Natural killer cell treated with Interleukin-12 subunit alpha and Interleukin-12 subunit beta and Interleukin-15 and Interleukin-18, amount 100 ng/mL, for 72 hours (primary cell): Measurements from ENCODE around the gene ITGB5. TPM values are rescaled to one million over a fixed set of nuclear protein-coding genes. Genes with fewer than 3 reads are reported as not detected.
"Not testable (repeated sequence)": the region's sequence is repeated elsewhere in the genome, so short reads cannot be mapped to it uniquely, and the experiment has no call there.

Experiments
- ATAC-seq, 2 donors: fragments of 150-1000 bp; cut with Tn5 transposase in 1 of 2; sonication (Bioruptor Pico), chemical (Tn5 transposase) in 1 of 2; 2 replicates each; pipeline ENCODE4 v1.10.0; 2021
- DNase-seq: peaks from one replicate; pipeline ENCODE4 v3.0.0; 2022; ENCODE audit warnings: low spot score
- H3K27ac Mint-ChIP-seq, 2 donors: 1 replicate in 1 of 2; 2 replicates in 1 of 2; pipeline ENCODE4 v1.8.0; 2022; ENCODE audit warnings: mixed read lengths in 2 of 2, mild to moderate bottlenecking in 1 of 2, moderate library complexity in 1 of 2
- H3K27me3 Mint-ChIP-seq, 2 donors: 1 replicate in 1 of 2; 2 replicates in 1 of 2; pipeline ENCODE4 v1.8.0; 2022; ENCODE audit warnings: mixed read lengths in 2 of 2
- H3K36me3 Mint-ChIP-seq: one replicate; pipeline ENCODE4 v1.8.0; 2022; ENCODE audit warnings: mixed read lengths
- H3K4me1 Mint-ChIP-seq, 2 donors: 1 replicate in 1 of 2; 2 replicates in 1 of 2; pipeline ENCODE4 v1.8.0; 2022; ENCODE audit warnings: low read depth in 2 of 2, mixed read lengths in 2 of 2, mild to moderate bottlenecking in 1 of 2
- H3K4me3 Mint-ChIP-seq: one replicate; pipeline ENCODE4 v1.8.0; 2022; ENCODE audit warnings: mixed read lengths
- H3K9me3 Mint-ChIP-seq: 2 replicates; pipeline ENCODE4 v1.8.0; 2022; ENCODE audit warnings: mixed read lengths
- total RNA-seq, 2 donors: library from RNA; stranded (reverse); gene quantifications; one replicate each; pipeline ENCODE4 v1.2.3, GENCODE V29; 2022

ITGB5 gene
- total RNA-seq, 2 donors from 2014 or later: 0.17 TPM; not detected in 1

GRCh38 chr3:124800076-124800475 is 87.1 kb downstream of the ITGB5 start:
- H3K36me3 Mint-ChIP-seq: no peaks in the 10 kb centered on the region
- no peak overlapping the region for H3K27ac Mint-ChIP-seq
- no peak overlapping the region for H3K4me3 Mint-ChIP-seq
- DNase-seq (no peak), ATAC-seq (no peak)
- no peaks in the 10 kb centered on the region for H3K4me1 Mint-ChIP-seq
- peaks cover 3 to 5% of the 10 kb centered on the region in 2 donors for H3K27me3 Mint-ChIP-seq
- no peaks in the 10 kb centered on the region for H3K9me3 Mint-ChIP-seq

GRCh38 chr3:124799676-124800075 is 87.5 kb downstream of the ITGB5 start:
- Mint-ChIP-seq H3K36me3 (no peaks in the 10 kb centered on the region), H3K27ac (no peak overlapping the region), H3K4me1 (no peaks in the 10 kb centered on the region), H3K27me3 (peaks cover 0 to 3% of the 10 kb centered on the region in 2 donors), H3K4me3 (no peak overlapping the region), H3K9me3 (no peaks in the 10 kb centered on the region)
- no peak for ATAC-seq
- no peak for DNase-seq

DNA sequence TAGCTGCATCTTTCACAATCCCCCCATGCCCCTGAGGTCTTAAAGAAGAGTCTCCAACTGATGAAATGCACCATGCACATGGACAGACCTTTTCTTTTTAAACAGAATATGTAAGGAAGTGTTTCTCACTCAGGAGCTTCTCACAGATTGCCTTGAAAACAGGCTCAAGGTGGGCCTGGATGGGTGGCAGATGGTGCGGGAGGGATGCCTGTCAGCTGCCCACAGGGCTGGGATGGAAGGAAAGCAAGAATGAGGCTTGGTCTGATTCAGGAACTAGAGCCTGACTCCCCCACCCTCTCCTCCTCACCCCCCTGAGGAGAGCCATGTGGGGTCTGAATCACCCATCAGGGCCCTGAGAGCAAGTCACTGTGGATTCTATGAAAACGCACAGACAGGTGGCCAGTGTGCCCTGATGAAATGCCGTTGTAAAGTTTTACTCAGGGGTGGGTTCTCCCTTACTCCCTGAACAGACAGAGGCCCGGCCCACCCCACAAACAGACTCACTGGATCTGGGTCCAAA is 89.7 kb downstream of the ITGB5 start:
- Mint-ChIP-seq H3K9me3 (no peaks in the 10 kb centered on the region), H3K36me3 (no peaks in the 10 kb centered on the region), H3K4me1 (no peaks in the 10 kb centered on the region), H3K4me3 (no peak overlapping the region), H3K27me3 (peaks cover 0 to 3% of the 10 kb centered on the region in 2 donors), H3K27ac (no peak overlapping the region)
- DNase-seq (no peak), ATAC-seq (no peak)

DNA sequence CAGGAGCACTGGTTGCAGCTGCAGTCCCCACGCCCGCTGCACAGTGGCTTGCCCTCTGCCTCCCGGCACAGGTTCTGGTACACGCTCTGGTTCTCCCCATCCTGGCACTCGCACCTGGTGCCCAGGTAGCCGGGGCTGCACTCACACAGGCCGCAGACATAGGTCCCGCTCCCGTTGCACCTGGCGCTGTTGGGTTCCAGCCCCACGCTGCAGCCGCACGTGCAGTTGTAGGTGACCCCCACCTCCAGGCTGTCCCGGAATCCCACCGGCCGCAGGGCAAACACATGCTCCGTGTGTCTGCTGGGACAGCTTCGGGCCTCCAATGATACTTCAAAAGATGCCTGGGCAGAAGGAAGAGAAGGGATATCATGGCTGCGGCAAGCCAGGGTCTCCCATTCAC is 90.7 kb downstream of the ITGB5 start:
- peaks cover 6% of the 10 kb centered on the region in 2 donors for H3K27me3 Mint-ChIP-seq
- no peak for ATAC-seq
- no peak overlapping the region for H3K27ac Mint-ChIP-seq

DNA sequence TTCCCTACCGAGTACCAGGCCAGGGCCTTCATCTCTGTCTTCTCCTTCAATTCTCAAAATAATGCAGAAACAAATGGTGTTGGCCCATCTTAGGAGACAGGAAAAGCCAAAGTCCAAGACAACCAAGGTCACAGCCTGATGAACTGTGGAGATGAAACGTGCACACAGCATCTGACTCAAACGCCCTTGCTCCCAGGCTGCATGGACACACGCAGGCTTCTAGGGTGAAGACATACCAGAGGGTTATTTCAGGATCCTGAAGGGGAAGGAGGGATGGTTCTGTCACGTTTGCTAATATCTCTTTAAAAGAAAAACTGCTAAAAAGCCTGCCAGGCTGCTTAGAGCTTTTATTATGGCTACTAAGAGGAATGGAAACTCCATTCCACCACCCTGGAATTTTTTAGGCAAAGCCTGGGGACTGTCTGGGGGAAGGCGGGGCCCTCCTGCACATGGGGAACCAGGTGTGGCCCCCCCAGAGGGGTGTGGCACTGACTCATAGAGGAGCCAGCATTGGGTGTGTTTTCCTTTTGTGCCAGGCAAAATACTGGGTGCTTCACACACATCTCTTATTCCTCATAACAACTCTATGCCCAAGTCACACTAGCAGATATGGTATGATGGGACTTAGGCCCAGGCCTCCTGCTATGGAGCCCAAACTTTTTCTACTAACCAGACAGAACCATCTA is 94.0 kb downstream of the ITGB5 start:
- Mint-ChIP-seq H3K4me1 (peaks cover 0 to 8% of the 10 kb centered on the region in 2 donors), H3K4me3 (no peak overlapping the region), H3K9me3 (no peaks in the 10 kb centered on the region), H3K36me3 (no peaks in the 10 kb centered on the region), H3K27me3 (peaks cover 3 to 8% of the 10 kb centered on the region in 2 donors), H3K27ac (no peak overlapping the region)
- ATAC-seq: no peak
- DNase-seq: no peak

More for the DNA sequence above, 90.7 kb downstream of the ITGB5 start:
- Mint-ChIP-seq H3K4me1 (peaks cover 0 to 5% of the 10 kb centered on the region in 2 donors), H3K36me3 (no peaks in the 10 kb centered on the region), H3K9me3 (no peaks in the 10 kb centered on the region), H3K4me3 (no peak overlapping the region)
- DNase-seq: no peak

GRCh38 chr3:124792341-124793040 is 94.7 kb downstream of the ITGB5 start:
- no peaks in the 10 kb centered on the region for H3K36me3 Mint-ChIP-seq
- no peaks in the 10 kb centered on the region for H3K9me3 Mint-ChIP-seq
- ATAC-seq (no peak), DNase-seq (no peak)
- H3K27ac Mint-ChIP-seq: no peak overlapping the region
- H3K4me3 Mint-ChIP-seq: no peak overlapping the region
- peaks cover 0 to 8% of the 10 kb centered on the region in 2 donors for H3K4me1 Mint-ChIP-seq
- peaks cover 3 to 8% of the 10 kb centered on the region in 2 donors for H3K27me3 Mint-ChIP-seq

DNA sequence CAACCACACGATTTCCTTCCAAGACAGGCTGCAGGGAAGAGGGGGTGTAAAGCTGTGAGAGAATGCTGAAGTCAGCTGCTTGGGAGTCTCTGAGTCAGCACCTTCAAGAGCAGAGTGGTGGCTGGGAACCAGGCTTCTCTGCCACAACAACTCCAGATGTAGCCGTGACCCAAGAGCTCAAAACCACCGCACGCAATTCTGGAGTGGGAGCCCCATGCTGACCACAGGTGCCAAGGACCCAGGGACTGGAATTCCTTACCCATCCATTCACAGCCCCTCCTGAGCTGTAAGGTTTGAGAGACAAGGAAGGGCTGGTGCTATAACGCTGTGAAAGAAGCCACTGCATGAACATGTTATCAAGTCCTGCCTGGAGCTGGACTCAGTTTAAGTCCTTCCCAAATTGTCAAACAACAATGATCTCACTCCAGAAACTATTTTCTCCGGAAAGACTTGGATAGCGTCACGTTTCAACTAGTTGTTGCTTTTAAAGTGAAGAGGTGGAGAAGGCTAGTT is 95.5 kb downstream of the ITGB5 start:
- Mint-ChIP-seq H3K27me3 (peaks cover 3 to 8% of the 10 kb centered on the region in 2 donors), H3K36me3 (no peaks in the 10 kb centered on the region), H3K27ac (no peak overlapping the region), H3K9me3 (no peaks in the 10 kb centered on the region), H3K4me3 (no peak overlapping the region), H3K4me1 (peaks cover 0 to 8% of the 10 kb centered on the region in 2 donors)
- ATAC-seq (peak in 1 of 2 donors; percentile 40), DNase-seq (no peak)

GRCh38 chr3:124791142-124791541 is 96.0 kb downstream of the ITGB5 start:
- no peaks in the 10 kb centered on the region for H3K9me3 Mint-ChIP-seq
- peak in 1 of 2 donors; percentile 48 for ATAC-seq

GRCh38 chr3:124789103-124789502 is 98.1 kb downstream of the ITGB5 start:
- not testable (repeated sequence) for H3K36me3 Mint-ChIP-seq, H3K9me3 Mint-ChIP-seq, H3K27ac Mint-ChIP-seq, ATAC-seq, H3K27me3 Mint-ChIP-seq, H3K4me3 Mint-ChIP-seq, DNase-seq
- peaks cover 19 to 21% of the 10 kb centered on the region in 2 donors for H3K4me1 Mint-ChIP-seq

More at GRCh38 chr3:124791142-124791541, 96.0 kb downstream of the ITGB5 start:
- Mint-ChIP-seq H3K36me3 (no peaks in the 10 kb centered on the region), H3K27me3 (peaks cover 3 to 8% of the 10 kb centered on the region in 2 donors), H3K27ac (no peak overlapping the region), H3K4me3 (no peak overlapping the region), H3K4me1 (peaks cover 0 to 8% of the 10 kb centered on the region in 2 donors)
- no peak for DNase-seq

DNA sequence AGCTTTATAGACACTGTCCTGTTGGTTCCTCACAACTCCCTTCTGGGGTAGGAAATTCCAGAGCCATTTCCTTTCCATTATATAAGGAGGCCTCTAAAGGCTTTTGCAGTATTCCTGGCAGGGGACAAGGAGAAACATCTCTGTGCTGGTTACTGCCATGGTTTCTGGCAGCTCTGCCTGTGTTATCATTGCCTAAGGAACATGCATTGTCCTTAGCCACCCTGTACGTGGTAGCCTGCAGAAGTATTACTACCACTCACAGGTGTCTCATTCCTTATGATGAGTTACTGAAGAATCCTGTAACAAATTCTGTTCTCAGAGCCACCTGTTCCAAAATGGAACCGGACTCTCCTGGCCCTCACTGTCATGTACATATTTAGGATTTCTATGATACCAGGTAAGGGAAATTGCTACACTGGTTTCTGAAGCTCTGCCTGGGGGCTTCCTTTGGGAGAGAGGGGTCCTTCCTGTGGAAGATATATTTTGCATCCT is 98.9 kb downstream of the ITGB5 start:
- ATAC-seq (no peak), DNase-seq (no peak)
- no peaks in the 10 kb centered on the region for H3K9me3 Mint-ChIP-seq
- H3K27me3 Mint-ChIP-seq: peaks cover 6 to 8% of the 10 kb centered on the region in 2 donors
- no peak overlapping the region for H3K27ac Mint-ChIP-seq
- no peaks in the 10 kb centered on the region for H3K36me3 Mint-ChIP-seq
- H3K4me1 Mint-ChIP-seq: peaks cover 20 to 22% of the 10 kb centered on the region in 2 donors
- no peak overlapping the region for H3K4me3 Mint-ChIP-seq

DNA sequence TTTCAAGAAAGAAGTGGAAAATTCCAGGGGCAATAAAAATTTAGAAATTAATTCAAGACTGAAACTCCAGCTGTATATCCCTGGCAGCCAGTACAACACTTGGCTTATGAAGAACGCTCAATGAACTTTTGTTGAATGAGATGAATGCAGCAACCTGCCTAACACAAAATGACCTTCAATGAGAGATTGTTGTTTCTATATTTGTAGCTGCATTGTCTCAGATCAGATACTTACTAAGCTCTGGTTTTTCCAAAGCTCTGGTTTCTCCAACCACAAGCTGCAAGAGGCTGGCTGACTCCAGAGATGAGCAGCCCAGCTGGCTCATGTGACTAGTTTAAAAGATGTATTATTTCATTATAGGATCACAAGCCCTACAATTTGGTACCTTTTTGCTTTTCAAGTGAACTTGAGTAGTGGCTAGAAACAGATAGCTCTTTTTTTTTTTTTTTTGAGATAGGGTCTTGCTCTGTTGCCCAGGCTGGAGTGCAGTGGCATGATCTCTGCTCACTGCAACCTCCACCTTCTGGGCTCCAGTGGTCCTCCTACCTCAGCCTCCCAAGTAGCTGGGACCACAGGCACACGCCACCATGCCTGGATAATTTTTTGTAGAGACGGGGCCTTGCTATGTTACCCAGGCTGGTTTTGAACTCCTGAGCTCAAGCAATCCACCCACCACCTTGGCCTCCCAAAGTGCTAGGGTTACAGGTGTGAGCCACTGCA is 99.5 kb downstream of the ITGB5 start:
- ATAC-seq: no peak
- peaks cover 20 to 22% of the 10 kb centered on the region in 2 donors for H3K4me1 Mint-ChIP-seq

GRCh38 chr3:124786511-124787241 is 100.5 kb downstream of the ITGB5 start:
- Mint-ChIP-seq H3K4me3 (no peak overlapping the region), H3K9me3 (no peaks in the 10 kb centered on the region), H3K4me1 (peaks cover 20 to 26% of the 10 kb centered on the region in 2 donors), H3K36me3 (no peaks in the 10 kb centered on the region), H3K27me3 (peaks cover 4 to 6% of the 10 kb centered on the region in 2 donors), H3K27ac (no peak overlapping the region)
- ATAC-seq: no peak
- no peak for DNase-seq

More for the DNA sequence above, 99.5 kb downstream of the ITGB5 start:
- Mint-ChIP-seq H3K27ac (no peak overlapping the region), H3K4me3 (no peak overlapping the region), H3K9me3 (no peaks in the 10 kb centered on the region), H3K36me3 (no peaks in the 10 kb centered on the region), H3K27me3 (peaks cover 6 to 8% of the 10 kb centered on the region in 2 donors)
- no peak for DNase-seq

- no peaks in the 10 kb centered on the region for H3K9me3 Mint-ChIP-seq
- H3K4me1 Mint-ChIP-seq: peaks cover 20 to 25% of the 10 kb centered on the region in 2 donors
- no peak overlapping the region for H3K27ac Mint-ChIP-seq
- DNase-seq (no peak), ATAC-seq (no peak)
- peaks cover 0 to 6% of the 10 kb centered on the region in 2 donors for H3K27me3 Mint-ChIP-seq
- H3K4me3 Mint-ChIP-seq: no peak overlapping the region
- no peaks in the 10 kb centered on the region for H3K36me3 Mint-ChIP-seq
Observed at GRCh38 chr3:124785973-124786372, 101.2 kb downstream of the ITGB5 start.
